WTC11 (cell line): ENCODE results near the gene SMAD7. TPM values are rescaled to one million over a fixed set of nuclear protein-coding genes. Genes with fewer than 3 reads are reported as not detected.

ENCODE experiments used
- ATAC-seq: fragments of 200-7000 bp; cut with Tn5 transposase; 2 replicates; pipeline ENCODE4 v1.10.0; 2021; ENCODE audit warnings: mild to moderate bottlenecking, moderate library complexity
- CTCF ChIA-PET: fragments of 300-600 bp; sonication (Branson Sonifier 250); formaldehyde crosslinking; loops from one replicate; lab custom pipeline; 2021; ENCODE audit warnings: antibody characterized with exemption; lab: Charles Lee
- POLR2A ChIA-PET: fragments of 350-600 bp; sonication (Branson Sonifier 250); formaldehyde crosslinking; loops from one replicate; lab custom pipeline; 2021; ENCODE audit warnings: antibody characterized with exemption; lab: Charles Lee
- DNase-seq: peaks from one replicate; pipeline ENCODE4 v3.0.0; 2021; ENCODE audit warnings: low spot score
- H3K27ac Mint-ChIP-seq: 2 replicates; pipeline ENCODE4 v1.8.0; 2021; ENCODE audit warnings: mixed read lengths
- H3K27me3 Mint-ChIP-seq: 2 replicates; pipeline ENCODE4 v1.8.0; 2021; ENCODE audit warnings: low read depth, mild to moderate bottlenecking, moderate library complexity, mixed read lengths
- H3K36me3 Mint-ChIP-seq: 2 replicates; pipeline ENCODE4 v1.8.0; 2021; ENCODE audit warnings: mixed read lengths
- H3K4me1 Mint-ChIP-seq: 2 replicates; pipeline ENCODE4 v1.8.0; 2022; ENCODE audit warnings: mixed read lengths
- H3K4me3 Mint-ChIP-seq: 2 replicates; pipeline ENCODE4 v1.8.0; 2021; ENCODE audit warnings: mild to moderate bottlenecking, moderate library complexity, mixed read lengths
- H3K9me3 Mint-ChIP-seq: 2 replicates; pipeline ENCODE4 v1.8.0; 2021; ENCODE audit warnings: mixed read lengths
- ATF2 ChIP-seq: sonication (generic); formaldehyde crosslinking; IDR thresholded peaks from 2 replicates; pipeline ENCODE4 v1.8.1; 2022; ENCODE audit warnings: low read depth, missing genetic modification reagents, borderline replicate concordance
- CTCF ChIP-seq: fragments of 200-600 bp; IDR thresholded peaks from 2 replicates; pipeline ENCODE4 v1.8.0; 2022; ENCODE audit warnings: antibody characterized with exemption
- FOXJ3 ChIP-seq: sonication (generic); formaldehyde crosslinking; IDR thresholded peaks from 2 replicates; pipeline ENCODE4 v1.9.0; 2021; ENCODE audit warnings: missing genetic modification reagents, mild to moderate bottlenecking, borderline replicate concordance
- FOXK1 ChIP-seq: sonication (generic); formaldehyde crosslinking; IDR thresholded peaks from 2 replicates; pipeline ENCODE4 v1.8.0; 2022; ENCODE audit warnings: mild to moderate bottlenecking, moderate library complexity, missing genetic modification reagents
- GRHL2 ChIP-seq: fragments of 250-450 bp; sonication (Bioruptor Pico); IDR thresholded peaks from 2 replicates; pipeline ENCODE4 v1.8.0; 2022; ENCODE audit warnings: mild to moderate bottlenecking, moderate library complexity; ENCODE audit not compliant: insufficient replicate concordance, severe bottlenecking
- GTF2I ChIP-seq: fragments of 250-450 bp; sonication (Bioruptor Pico); conservative IDR thresholded peaks from 2 replicates; pipeline ENCODE4 v1.4.0; 2021; ENCODE audit warnings: mild to moderate bottlenecking
- HMGA2 ChIP-seq: fragments of 250-450 bp; sonication (Bioruptor Pico); IDR thresholded peaks from 2 replicates; pipeline ENCODE4 v1.4.0; 2021; ENCODE audit warnings: mild to moderate bottlenecking, moderate library complexity
- KAT7 ChIP-seq: sonication (generic); formaldehyde crosslinking; IDR thresholded peaks from 2 replicates; pipeline ENCODE4 v1.8.1; 2023; ENCODE audit warnings: missing genetic modification reagents, mild to moderate bottlenecking, borderline replicate concordance
- NFATC4 ChIP-seq: fragments of 250-450 bp; sonication (Bioruptor Pico); IDR thresholded peaks from 2 replicates; pipeline ENCODE4 v1.9.0; 2021; ENCODE audit warnings: mild to moderate bottlenecking
- PRDM15 ChIP-seq: sonication (generic); formaldehyde crosslinking; IDR thresholded peaks from 2 replicates; pipeline ENCODE4 v1.8.0; 2022; ENCODE audit warnings: missing genetic modification reagents
- RELA ChIP-seq: sonication (generic); formaldehyde crosslinking; IDR thresholded peaks from 2 replicates; pipeline ENCODE4 v1.8.1; 2022; ENCODE audit warnings: missing genetic modification reagents, mild to moderate bottlenecking, borderline replicate concordance
- RORB ChIP-seq: fragments of 250-450 bp; sonication (Bioruptor Pico); IDR thresholded peaks from 2 replicates; pipeline ENCODE4 v1.9.0; 2021; ENCODE audit warnings: mild to moderate bottlenecking
- SP1 ChIP-seq: sonication (generic); formaldehyde crosslinking; conservative IDR thresholded peaks from 2 replicates; pipeline ENCODE4 v1.8.1; 2022; ENCODE audit warnings: missing genetic modification reagents
- ZBTB21 ChIP-seq: sonication (generic); formaldehyde crosslinking; IDR thresholded peaks from 2 replicates; pipeline ENCODE4 v1.8.1; 2023; ENCODE audit warnings: mild to moderate bottlenecking, missing genetic modification reagents, borderline replicate concordance
- ZNF138 ChIP-seq: sonication (generic); formaldehyde crosslinking; conservative IDR thresholded peaks from 2 replicates; pipeline ENCODE4 v1.8.1; 2022; ENCODE audit warnings: mild to moderate bottlenecking, moderate library complexity, missing genetic modification reagents
- ZNF232 ChIP-seq: sonication (generic); formaldehyde crosslinking; IDR thresholded peaks from 2 replicates; pipeline ENCODE4 v1.8.0; 2022; ENCODE audit warnings: mild to moderate bottlenecking, missing genetic modification reagents
- ZNF396 ChIP-seq: fragments of 250-450 bp; sonication (Bioruptor Pico); IDR thresholded peaks from 2 replicates; pipeline ENCODE4 v1.8.0; 2021; ENCODE audit warnings: mild to moderate bottlenecking, moderate library complexity, borderline replicate concordance
- ZNF416 ChIP-seq: fragments of 250-450 bp; sonication (Bioruptor Pico); IDR thresholded peaks from 2 replicates; pipeline ENCODE4 v1.9.0; 2021; ENCODE audit warnings: mild to moderate bottlenecking, inconsistent platforms
- ZNF425 ChIP-seq: fragments of 250-450 bp; sonication (Bioruptor Pico); conservative IDR thresholded peaks from 2 replicates; pipeline ENCODE4 v1.9.0; 2021; ENCODE audit warnings: mild to moderate bottlenecking
- total RNA-seq: library from RNA; stranded (reverse); gene quantifications from 3 replicates; pipeline ENCODE4 v1.2.3, GENCODE V29; 2021

SMAD7 gene
- total RNA-seq, 1 experiment from 2014 or later, result 44.7 TPM

- Mint-ChIP-seq H3K9me3 (peaks cover 6% of the 10 kb centered on the region), H3K27ac (no peak overlapping the region)
- no peak for TF ChIP-seq ZNF396 (CRISPR knock-in tag)
- no peak for TF ChIP-seq NFATC4 (CRISPR knock-in tag)
- TF ChIP-seq RORB (CRISPR knock-in tag), result no peak
- no peak for TF ChIP-seq ZBTB21 (CRISPR knock-in tag)
- no peak for TF ChIP-seq CTCF
- TF ChIP-seq KAT7, result no peak
- no peak for TF ChIP-seq ZNF425 (CRISPR knock-in tag)
- TF ChIP-seq, all 79 proteins: peak for 0
- ChIA-PET POLR2A (interaction anchor here (0.6 kb wide), 2 partner anchors 166 to 491 kb away, joined by 3 read pairs; no protein-coding TSS in a partner anchor), CTCF (no interaction called here)
- peaks cover 5% of the 10 kb centered on the region for H3K27me3 Mint-ChIP-seq
- H3K4me1 Mint-ChIP-seq, result peaks cover 68% of the 10 kb centered on the region
- ATAC-seq (no peak), DNase-seq (no peak)
- no peak overlapping the region for H3K4me3 Mint-ChIP-seq
- peaks cover 2% of the 10 kb centered on the region; the same call in 1 of the 2 replicates for H3K36me3 Mint-ChIP-seq
These were observed 10.8 kb upstream of the SMAD7 start for GRCh38 chr18:48961547-48961946.

GRCh38 chr18:48959921-48960920 lies 9.5 kb upstream of the SMAD7 start:
- Mint-ChIP-seq H3K27ac (peak overlapping the region; percentile 96), H3K36me3 (no peaks in the 10 kb centered on the region), H3K4me1 (peaks cover 81% of the 10 kb centered on the region), H3K9me3 (no peaks in the 10 kb centered on the region), H3K4me3 (peak overlapping the region; percentile 42), H3K27me3 (peaks cover 10% of the 10 kb centered on the region)
- POLR2A ChIA-PET, result no interaction called here
- DNase-seq (peak; percentile 85), ATAC-seq (peak; percentile 86)
- CTCF ChIA-PET, result interaction anchor here (1.3 to 1.6 kb wide), 5 partner anchors 8 to 82 kb away, joined by 3 to 7 read pairs (median 5); no protein-coding TSS in a partner anchor
- TF ChIP-seq FOXJ3, result no peak; the same call in 1 of the 2 replicates
- peak; percentile 70 for TF ChIP-seq FOXK1 (CRISPR knock-in tag)
- no peak for TF ChIP-seq ZNF138
- no peak for TF ChIP-seq ATF2 (CRISPR knock-in tag)
- TF ChIP-seq PRDM15 (CRISPR knock-in tag), result no peak
- TF ChIP-seq RELA (CRISPR knock-in tag), result no peak
- TF ChIP-seq ZNF232 (CRISPR knock-in tag), result no peak
- no peak for TF ChIP-seq ZNF425 (CRISPR knock-in tag)
- TF ChIP-seq HMGA2 (CRISPR knock-in tag), result no peak
- TF ChIP-seq GTF2I (CRISPR knock-in tag), result no peak
- no peak for TF ChIP-seq ZNF416 (CRISPR knock-in tag)
- peak; percentile 61 for TF ChIP-seq SP1 (CRISPR knock-in tag)
- TF ChIP-seq GRHL2 (CRISPR knock-in tag), result no peak
